Stimulated activated naive CD4-positive, alpha-beta T cell treated with Interleukin-2 at 50 U/mL for 16 hours (primary cell): Measurements from ENCODE around the gene PYGB.

Experiments used
- DNase-seq: peaks from one replicate; lab custom pipeline; 2025; lab: John Stamatoyannopoulos, UW

Gene PYGB

DNA sequence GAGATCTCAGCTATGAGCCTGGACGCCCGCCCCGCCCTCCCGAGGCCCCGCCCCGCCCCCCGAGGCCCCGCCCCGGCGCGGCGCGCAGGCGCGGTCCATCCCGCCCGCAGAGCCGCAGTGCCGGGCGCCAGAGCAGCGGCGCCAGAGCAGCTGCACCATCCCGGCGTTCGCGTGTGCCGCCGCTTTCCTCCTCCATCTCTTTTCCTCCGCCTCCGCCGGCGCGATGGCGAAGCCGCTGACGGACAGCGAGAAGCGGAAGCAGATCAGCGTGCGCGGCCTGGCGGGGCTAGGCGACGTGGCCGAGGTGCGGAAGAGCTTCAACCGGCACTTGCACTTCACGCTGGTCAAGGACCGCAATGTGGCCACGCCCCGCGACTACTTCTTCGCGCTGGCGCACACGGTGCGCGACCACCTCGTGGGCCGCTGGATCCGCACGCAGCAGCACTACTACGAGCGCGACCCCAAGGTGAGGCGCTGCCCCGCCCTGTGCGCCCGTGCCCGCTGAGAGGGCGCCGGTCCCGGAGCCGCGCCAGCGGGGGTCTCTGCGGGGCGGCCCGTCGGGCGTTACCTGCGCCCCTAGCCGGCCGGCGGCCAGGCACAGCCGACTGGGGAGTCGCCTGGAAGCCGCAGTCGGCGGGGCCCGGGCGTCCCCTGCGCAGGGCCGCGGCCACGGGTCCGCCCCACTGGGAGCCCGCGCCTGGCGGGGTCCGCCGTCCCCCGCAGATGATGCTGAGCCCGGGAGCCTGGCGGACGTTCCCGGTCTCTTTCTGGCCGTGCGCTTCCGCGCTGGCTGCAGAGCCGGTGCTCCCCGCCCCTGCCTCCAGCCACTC is at the start of gene PYGB:
PYGB (plus strand) TSS at position 130 of the 830 bp plus-strand sequence; CDS start at position 224, 94 bp downstream.
- peak; percentile 58 for DNase-seq

GRCh38 chr20:25198663-25199383 is 49.1 kb upstream of the PYGB start:
- no peak for DNase-seq

DNA sequence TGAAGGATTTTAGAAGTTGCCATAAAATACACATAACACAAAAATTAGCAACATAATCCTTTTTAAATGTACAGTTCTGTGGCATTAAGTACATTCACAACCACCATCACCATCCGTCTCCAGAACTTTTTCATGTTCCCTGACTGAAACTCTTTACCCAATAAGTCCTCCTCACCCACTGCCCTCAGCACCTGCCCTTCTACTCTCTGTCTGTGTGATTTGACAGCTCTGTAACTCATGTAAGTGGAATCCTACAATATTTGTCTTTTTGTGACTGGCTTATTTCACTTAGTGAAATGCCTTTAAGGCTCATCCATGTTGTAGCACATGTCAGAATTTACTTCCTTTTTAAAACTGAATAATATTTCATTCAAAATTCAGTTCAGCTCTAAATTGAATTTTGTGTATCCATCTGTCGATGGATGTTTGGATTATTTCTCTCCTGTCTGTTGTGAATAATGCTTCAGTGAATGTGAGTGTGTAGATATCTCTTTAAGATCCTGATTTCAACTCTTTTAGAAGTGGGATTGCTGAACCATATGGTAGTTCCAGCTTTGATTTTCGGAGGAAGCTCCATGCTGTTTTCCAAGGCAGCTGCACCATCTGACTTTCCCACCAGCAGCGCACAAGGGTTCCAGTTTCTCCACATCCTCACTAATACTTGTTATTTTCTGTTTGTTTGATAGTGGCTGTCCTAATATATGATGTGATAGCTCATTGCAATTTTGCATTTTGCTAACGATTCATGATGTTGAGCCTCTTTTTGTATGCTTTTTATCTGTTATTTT is 48.2 kb upstream of the PYGB start:
- DNase-seq, result no peak

DNA sequence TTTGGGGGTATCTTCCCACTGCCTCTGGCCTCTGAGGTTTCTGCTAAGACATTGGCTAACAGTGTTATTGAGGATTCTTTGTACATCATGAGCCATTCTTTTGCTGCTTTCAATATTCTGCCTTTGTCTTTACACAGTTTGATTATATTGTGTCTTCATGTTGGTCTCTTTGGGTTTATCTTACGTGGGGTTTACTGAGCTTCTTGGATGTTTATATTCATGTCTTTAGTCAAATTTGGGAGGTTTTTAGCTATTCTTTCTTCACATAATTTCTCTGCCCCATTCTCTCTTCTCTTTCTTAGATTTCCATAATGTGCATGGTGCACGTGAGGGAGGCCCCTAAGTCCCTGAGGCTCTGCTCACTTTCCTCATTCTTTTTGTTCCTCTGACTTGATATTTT is 44.8 kb upstream of the PYGB start:
- no peak for DNase-seq

- DNase-seq, result no peak
Observed at GRCh38 chr20:25203871-25204320, 44.0 kb upstream of the PYGB start.

GRCh38 chr20:25204550-25205276 is 43.2 kb upstream of the PYGB start:
- no peak for DNase-seq

GRCh38 chr20:25205277-25206062 is 42.4 kb upstream of the PYGB start:
- no peak for DNase-seq

GRCh38 chr20:25206063-25206403 is 41.9 kb upstream of the PYGB start:
- no peak for DNase-seq

DNA sequence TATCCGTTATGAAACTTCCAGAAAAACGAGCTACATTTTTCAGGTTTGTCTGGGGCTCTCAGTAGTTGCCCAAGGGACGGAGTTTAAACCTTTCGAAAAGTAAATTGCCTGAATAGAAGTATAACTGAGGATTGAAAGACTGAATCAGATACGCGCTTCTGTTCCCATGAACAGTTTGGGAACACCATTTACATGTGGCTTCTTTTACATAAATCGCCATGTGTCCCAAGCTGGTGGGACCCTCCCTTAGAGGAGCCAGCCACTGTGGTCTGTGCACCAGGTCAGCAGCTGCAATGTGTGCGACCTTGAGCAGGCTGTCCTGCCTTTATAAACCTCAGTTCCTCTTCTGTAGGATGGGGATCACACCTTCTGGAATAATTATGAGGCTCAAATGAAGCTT is 41.3 kb upstream of the PYGB start:
- no peak for DNase-seq

- no peak for DNase-seq
Observed at GRCh38 chr20:25207149-25207959, 40.5 kb upstream of the PYGB start.

GRCh38 chr20:25207960-25208534 is 39.8 kb upstream of the PYGB start:
- no peak for DNase-seq

GRCh38 chr20:25209400-25209799 is 38.5 kb upstream of the PYGB start:
- DNase-seq, result no peak

DNA sequence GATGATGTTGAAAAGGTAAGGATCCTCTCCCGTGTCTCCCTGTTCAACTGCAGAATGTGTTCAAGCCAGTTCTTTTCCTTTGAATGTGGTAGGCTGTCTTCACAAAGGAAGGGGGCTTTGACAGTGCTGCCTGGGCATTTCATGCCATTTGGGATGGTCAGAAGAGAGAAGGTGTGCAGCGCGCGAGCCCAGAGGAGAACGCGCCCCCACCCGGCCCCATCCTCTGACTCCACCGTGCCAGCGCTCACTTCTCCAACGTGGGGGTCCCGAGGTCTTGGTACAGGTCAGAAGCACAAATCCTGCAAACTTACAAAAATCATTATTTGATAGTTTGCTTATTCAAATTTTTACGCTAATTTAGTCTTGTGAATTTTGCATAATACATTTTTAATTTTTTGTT is 38.0 kb upstream of the PYGB start:
- DNase-seq, result no peak

GRCh38 chr20:25211273-25211672 is 36.6 kb upstream of the PYGB start:
- DNase-seq, result no peak

DNA sequence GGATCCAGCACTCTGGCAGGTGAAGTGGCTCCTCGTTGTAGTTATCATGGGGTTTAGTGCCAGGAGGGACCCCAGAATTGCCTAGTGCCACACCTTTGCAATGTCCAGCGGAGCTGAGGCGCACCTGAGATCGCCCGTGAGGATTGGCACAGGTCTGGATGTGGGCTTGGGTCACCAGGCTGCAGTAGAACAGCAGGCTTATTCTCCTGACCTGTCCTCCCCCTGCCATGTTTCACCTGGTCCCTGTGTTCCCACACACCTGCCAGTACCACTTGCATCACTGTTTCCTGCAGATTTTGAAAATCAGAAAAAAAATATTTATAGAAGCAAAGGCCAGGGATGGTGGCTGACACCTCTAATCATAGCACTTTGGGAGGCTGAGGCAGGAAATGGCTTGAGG is 35.6 kb upstream of the PYGB start:
- DNase-seq, result no peak

DNA sequence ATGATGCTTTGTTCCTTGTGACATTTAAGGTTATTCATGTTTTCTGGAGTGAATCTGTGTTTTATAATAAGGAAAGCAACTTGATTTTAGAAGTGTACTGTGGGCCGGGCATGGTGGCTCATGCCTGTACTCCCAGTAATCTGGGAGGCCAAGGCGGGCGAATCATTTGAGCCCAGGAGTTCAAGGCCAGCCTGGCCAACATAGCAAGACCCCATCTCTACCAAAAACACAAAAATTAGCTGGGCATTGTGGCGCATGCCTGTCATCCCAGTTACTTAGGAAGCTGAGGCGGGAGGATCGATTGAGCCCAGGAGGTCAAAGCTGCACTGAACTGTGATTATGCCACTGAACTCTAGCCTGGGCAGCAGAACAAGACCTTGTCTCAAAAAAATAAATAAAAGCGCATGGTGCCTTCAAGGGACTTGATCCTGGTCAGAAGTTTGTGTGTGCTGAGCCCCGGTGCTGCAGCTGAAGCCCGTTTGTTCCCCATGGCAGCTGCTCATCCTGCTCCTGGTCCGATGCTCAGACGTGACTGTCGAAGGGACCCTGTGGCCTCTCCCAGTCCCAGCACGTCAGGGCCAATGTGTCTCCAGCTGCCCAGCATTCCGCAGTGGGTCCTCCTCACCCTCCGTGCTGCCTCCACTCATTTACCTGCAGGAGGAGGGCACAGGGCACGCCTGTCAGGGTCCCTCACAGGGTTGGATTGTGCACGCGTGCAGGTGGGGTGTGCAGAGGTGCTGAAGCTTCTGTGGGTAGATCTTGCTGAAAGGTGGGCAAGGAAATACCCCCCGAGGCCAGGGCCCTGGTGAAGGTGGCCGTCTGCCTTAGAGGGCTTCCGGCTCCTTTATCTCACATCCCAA is 34.1 kb upstream of the PYGB start:
- DNase-seq, result no peak

- no peak for DNase-seq
Observed at GRCh38 chr20:25214426-25214790, 33.5 kb upstream of the PYGB start.

GRCh38 chr20:25214819-25215218 is 33.1 kb upstream of the PYGB start:
- no peak for DNase-seq

- DNase-seq, result no peak
Observed at GRCh38 chr20:25215521-25215920, 32.4 kb upstream of the PYGB start.
